ENCODE data around the gene CXCL6. TPM values are rescaled to one million over a fixed set of nuclear protein-coding genes. Genes with fewer than 3 reads are reported as not detected.

Gene CXCL6
- total RNA-seq, 1 experiment from 2014 or later = not detected

- TF ChIP-seq, protein P1, sequence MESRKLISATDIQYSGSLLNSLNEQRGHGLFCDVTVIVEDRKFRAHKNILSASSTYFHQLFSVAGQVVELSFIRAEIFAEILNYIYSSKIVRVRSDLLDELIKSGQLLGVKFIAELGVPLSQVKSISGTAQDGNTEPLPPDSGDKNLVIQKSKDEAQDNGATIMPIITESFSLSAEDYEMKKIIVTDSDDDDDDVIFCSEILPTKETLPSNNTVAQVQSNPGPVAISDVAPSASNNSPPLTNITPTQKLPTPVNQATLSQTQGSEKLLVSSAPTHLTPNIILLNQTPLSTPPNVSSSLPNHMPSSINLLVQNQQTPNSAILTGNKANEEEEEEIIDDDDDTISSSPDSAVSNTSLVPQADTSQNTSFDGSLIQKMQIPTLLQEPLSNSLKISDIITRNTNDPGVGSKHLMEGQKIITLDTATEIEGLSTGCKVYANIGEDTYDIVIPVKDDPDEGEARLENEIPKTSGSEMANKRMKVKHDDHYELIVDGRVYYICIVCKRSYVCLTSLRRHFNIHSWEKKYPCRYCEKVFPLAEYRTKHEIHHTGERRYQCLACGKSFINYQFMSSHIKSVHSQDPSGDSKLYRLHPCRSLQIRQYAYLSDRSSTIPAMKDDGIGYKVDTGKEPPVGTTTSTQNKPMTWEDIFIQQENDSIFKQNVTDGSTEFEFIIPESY (IDR thresholded peaks at IDR 0.05; ENCODE audit: extremely low read depth, insufficient replicate concordance, low read length) = no peak
- TF ChIP-seq ZNF274 (IDR thresholded peaks at IDR 0.05; ENCODE audit: low read depth, low read length) = no peak
- TF ChIP-seq, protein P2, sequence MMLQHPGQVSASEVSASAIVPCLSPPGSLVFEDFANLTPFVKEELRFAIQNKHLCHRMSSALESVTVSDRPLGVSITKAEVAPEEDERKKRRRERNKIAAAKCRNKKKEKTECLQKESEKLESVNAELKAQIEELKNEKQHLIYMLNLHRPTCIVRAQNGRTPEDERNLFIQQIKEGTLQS (IDR thresholded peaks at IDR 0.05) = no peak
- TF ChIP-seq SRF (IDR thresholded peaks at IDR 0.05; ENCODE audit: low read depth) = no peak
- TF ChIP-seq EGR1 (IDR thresholded peaks at IDR 0.05; ENCODE audit: low read depth) = no peak
- no peak for TF ChIP-seq ZFX (IDR thresholded peaks at IDR 0.05)
- no peak for TF ChIP-seq POLR2A (IDR thresholded peaks at IDR 0.05; ENCODE audit: borderline replicate concordance, extremely low read depth, insufficient read depth, insufficient read length)
- TF ChIP-seq FOSL1 (IDR thresholded peaks at IDR 0.05; ENCODE audit: low read depth) = no peak
- no peak for TF ChIP-seq CEBPB (IDR thresholded peaks at IDR 0.05; ENCODE audit: low read depth)
- no peak for TF ChIP-seq YY1 (IDR thresholded peaks at IDR 0.05; ENCODE audit: extremely low read depth, insufficient replicate concordance, low read depth, low read length)
- no peak for TF ChIP-seq JUND (IDR thresholded peaks at IDR 0.05)
Observed at GRCh38 chr4:73823760-73824159, 12.7 kb upstream of the CXCL6 start (continued).

GRCh38 chr4:73828956-73829355 is 7.5 kb upstream of the CXCL6 start:
- intact Hi-C loops (cut with micrococcal nuclease) = no loop called here
- DNase-seq (ENCODE audit: low read depth, low spot score) = no peak
- TF ChIP-seq, protein P3, sequence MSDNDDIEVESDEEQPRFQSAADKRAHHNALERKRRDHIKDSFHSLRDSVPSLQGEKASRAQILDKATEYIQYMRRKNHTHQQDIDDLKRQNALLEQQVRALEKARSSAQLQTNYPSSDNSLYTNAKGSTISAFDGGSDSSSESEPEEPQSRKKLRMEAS (IDR thresholded peaks at IDR 0.05) = no peak
- no peak for TF ChIP-seq YY1 (IDR thresholded peaks at IDR 0.05; ENCODE audit: extremely low read depth, insufficient replicate concordance, low read depth, low read length)
- TF ChIP-seq, protein P2 (IDR thresholded peaks at IDR 0.05) = no peak
- no peak for TF ChIP-seq SIN3A (IDR thresholded peaks at IDR 0.05; ENCODE audit: low read depth)
- TF ChIP-seq, protein P4, sequence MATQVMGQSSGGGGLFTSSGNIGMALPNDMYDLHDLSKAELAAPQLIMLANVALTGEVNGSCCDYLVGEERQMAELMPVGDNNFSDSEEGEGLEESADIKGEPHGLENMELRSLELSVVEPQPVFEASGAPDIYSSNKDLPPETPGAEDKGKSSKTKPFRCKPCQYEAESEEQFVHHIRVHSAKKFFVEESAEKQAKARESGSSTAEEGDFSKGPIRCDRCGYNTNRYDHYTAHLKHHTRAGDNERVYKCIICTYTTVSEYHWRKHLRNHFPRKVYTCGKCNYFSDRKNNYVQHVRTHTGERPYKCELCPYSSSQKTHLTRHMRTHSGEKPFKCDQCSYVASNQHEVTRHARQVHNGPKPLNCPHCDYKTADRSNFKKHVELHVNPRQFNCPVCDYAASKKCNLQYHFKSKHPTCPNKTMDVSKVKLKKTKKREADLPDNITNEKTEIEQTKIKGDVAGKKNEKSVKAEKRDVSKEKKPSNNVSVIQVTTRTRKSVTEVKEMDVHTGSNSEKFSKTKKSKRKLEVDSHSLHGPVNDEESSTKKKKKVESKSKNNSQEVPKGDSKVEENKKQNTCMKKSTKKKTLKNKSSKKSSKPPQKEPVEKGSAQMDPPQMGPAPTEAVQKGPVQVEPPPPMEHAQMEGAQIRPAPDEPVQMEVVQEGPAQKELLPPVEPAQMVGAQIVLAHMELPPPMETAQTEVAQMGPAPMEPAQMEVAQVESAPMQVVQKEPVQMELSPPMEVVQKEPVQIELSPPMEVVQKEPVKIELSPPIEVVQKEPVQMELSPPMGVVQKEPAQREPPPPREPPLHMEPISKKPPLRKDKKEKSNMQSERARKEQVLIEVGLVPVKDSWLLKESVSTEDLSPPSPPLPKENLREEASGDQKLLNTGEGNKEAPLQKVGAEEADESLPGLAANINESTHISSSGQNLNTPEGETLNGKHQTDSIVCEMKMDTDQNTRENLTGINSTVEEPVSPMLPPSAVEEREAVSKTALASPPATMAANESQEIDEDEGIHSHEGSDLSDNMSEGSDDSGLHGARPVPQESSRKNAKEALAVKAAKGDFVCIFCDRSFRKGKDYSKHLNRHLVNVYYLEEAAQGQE (IDR thresholded peaks at IDR 0.05; ENCODE audit: low read depth) = no peak
- TF ChIP-seq ZFX (IDR thresholded peaks at IDR 0.05) = no peak
- TF ChIP-seq RAD21 (IDR thresholded peaks at IDR 0.05; ENCODE audit: low read depth) = no peak
- TF ChIP-seq, protein P1 (IDR thresholded peaks at IDR 0.05; ENCODE audit: extremely low read depth, insufficient replicate concordance, low read length) = no peak
- no peak for TF ChIP-seq POLR2A (IDR thresholded peaks at IDR 0.05; ENCODE audit: borderline replicate concordance, extremely low read depth, insufficient read depth, insufficient read length)
- TF ChIP-seq TCF7L2 (IDR thresholded peaks at IDR 0.05; ENCODE audit: borderline replicate concordance, extremely low read depth, insufficient read depth, insufficient read length) = no peak
- TF ChIP-seq FOSL1 (IDR thresholded peaks at IDR 0.05; ENCODE audit: low read depth) = no peak
- no peak for TF ChIP-seq ZNF274 (IDR thresholded peaks at IDR 0.05; ENCODE audit: low read depth, low read length)
- no peak for TF ChIP-seq EZH2phosphoT487 (IDR thresholded peaks at IDR 0.05; ENCODE audit: borderline replicate concordance)

More at GRCh38 chr4:73828956-73829355, 7.5 kb upstream of the CXCL6 start:
- Histone ChIP-seq H3K9me3 (ENCODE audit: control insufficient read depth in 1 of 2, insufficient read depth in 1 of 2, low read depth in 1 of 2, low read length in 2 of 2) (no peaks in the 10 kb centered on the region), H3K4me1 (ENCODE audit: control insufficient read depth in 1 of 2, insufficient read depth in 2 of 2, low read length in 2 of 2) (no peaks in the 10 kb centered on the region), H3K27ac (ENCODE audit: low read depth, low read length) (no peak overlapping the region), H3K9ac (ENCODE audit: low read length) (no peak overlapping the region), H3K27me3 (ENCODE audit: insufficient read depth, low read length) (no peaks in the 10 kb centered on the region), H3K4me3 (replicated peaks in 1 of 2; ENCODE audit: low read depth in 1 of 2, low read length in 2 of 2) (no peak overlapping the region), H3K79me2 (ENCODE audit: insufficient read depth, low read length) (no peaks in the 10 kb centered on the region), H3K36me3 (ENCODE audit: control insufficient read depth in 1 of 2, insufficient read depth in 2 of 2, low read length in 2 of 2) (no peaks in the 10 kb centered on the region), H3K4me2 (ENCODE audit: low read length) (no peak overlapping the region), H3K9me2 (ENCODE audit: insufficient read depth) (no peaks in the 10 kb centered on the region), H4K20me1 (ENCODE audit: insufficient read depth) (no peaks in the 10 kb centered on the region), H2AFZ (ENCODE audit: low read depth, low read length, poor library complexity, severe bottlenecking) (no peak overlapping the region)
- no TSS peak for BruUV-seq (replicated peaks)
- ChIA-PET RAD21 (ENCODE audit: low non-redundant PET in 1 of 2, low total read pairs in 2 of 2, uncharacterized antibody in 2 of 2, unreplicated experiment in 2 of 2) (no interaction called here), POLR2A (no interaction called here), CTCF (no interaction called here)
- no peak for ATAC-seq

Measured in HCT116 (cell line).